Skeletal muscle satellite cell (primary cell): ENCODE results near the gene LCLAT1.

Experiments
- H3K27me3 ChIP-seq: 2 replicates; pipeline ENCODE4 v1.7.0; 2013; ENCODE audit warnings: low read length; ENCODE audit not compliant: control insufficient read depth, insufficient read depth
- H3K36me3 ChIP-seq: 2 replicates; pipeline ENCODE4 v1.7.0; 2013; ENCODE audit warnings: mild to moderate bottlenecking, control low read depth, low read length; ENCODE audit not compliant: insufficient read depth
- H3K4me1 ChIP-seq: 2 replicates; pipeline ENCODE4 v1.7.0; 2013; ENCODE audit warnings: low read length; ENCODE audit not compliant: control insufficient read depth, insufficient read depth
- H3K4me2 ChIP-seq: 2 replicates; pipeline ENCODE4 v1.7.0; 2013; ENCODE audit warnings: mild to moderate bottlenecking, low read length
- H3K4me3 ChIP-seq: 2 replicates; pipeline ENCODE4 v1.7.0; 2013; ENCODE audit warnings: low read length
- H3K9ac ChIP-seq: 2 replicates; pipeline ENCODE4 v1.7.0; 2013; ENCODE audit warnings: mild to moderate bottlenecking, low read depth, low read length, moderate library complexity
- H3K9me3 ChIP-seq: replicated peaks from 2 replicates; pipeline ENCODE4 v1.7.0; 2013; ENCODE audit warnings: mild to moderate bottlenecking, control low read depth, low read length

LCLAT1 gene

DNA sequence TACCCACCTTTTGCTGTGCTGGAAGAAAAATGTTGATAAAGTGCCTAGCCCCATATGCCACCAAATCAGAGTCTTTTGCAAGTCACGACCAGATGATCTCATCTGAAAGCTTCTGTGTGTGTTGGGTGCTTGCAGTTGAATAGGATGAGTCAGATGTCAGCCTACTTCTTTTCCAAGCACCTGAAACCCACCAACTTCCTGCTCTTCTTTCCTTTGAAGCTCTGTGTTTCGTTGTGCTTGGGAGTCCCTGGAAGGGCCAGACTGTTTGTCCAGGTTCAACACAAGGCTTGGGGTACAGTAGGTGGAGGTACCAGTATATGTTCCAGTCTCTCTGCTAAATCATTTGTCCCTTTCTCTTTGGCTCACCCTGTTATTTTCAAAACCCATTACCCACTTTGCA is 36.8 kb upstream of the LCLAT1 start:
- no peak overlapping the region for H3K4me3 ChIP-seq
- H3K4me1 ChIP-seq: peaks cover 16% of the 10 kb centered on the region
- no peaks in the 10 kb centered on the region for H3K27me3 ChIP-seq
- H3K4me2 ChIP-seq: no peak overlapping the region
- no peak overlapping the region for H3K9ac ChIP-seq
- no peaks in the 10 kb centered on the region for H3K36me3 ChIP-seq
- H3K9me3 ChIP-seq: no peaks in the 10 kb centered on the region

DNA sequence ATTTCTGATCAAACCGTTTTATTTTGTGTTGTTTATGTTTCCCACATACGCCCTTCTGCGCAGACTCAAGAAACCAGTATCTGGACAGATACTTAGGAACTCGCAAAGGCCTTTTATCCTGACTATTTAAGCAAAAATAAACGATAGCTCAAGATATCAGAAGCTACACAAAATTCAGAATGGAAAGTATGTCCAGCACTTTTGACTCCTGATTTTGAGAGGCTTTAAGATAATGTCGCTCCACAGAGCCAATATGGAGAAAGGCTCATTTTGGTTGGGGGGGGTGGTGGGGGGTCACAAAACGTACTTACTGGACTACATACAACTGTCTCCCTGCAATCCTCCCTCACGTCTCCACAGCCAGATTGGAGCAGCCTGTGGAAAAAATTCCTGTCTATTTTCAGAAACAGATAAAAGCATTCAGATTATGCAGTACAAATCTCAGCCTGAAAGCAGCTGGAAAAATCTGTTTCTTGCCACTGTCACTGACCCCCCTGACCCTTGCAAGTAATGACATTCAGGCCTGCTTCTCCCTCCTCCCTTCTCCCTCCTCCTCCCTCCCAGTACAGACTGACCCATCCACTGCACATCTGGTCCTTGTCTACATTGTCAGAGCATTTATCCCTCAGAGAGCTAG is 34.9 kb upstream of the LCLAT1 start:
- H3K4me2 ChIP-seq: no peak overlapping the region
- no peak overlapping the region for H3K4me3 ChIP-seq
- peaks cover 16% of the 10 kb centered on the region for H3K4me1 ChIP-seq
- H3K27me3 ChIP-seq: no peaks in the 10 kb centered on the region
- no peak overlapping the region for H3K9ac ChIP-seq
- H3K9me3 ChIP-seq: no peaks in the 10 kb centered on the region
- H3K36me3 ChIP-seq: no peaks in the 10 kb centered on the region

DNA sequence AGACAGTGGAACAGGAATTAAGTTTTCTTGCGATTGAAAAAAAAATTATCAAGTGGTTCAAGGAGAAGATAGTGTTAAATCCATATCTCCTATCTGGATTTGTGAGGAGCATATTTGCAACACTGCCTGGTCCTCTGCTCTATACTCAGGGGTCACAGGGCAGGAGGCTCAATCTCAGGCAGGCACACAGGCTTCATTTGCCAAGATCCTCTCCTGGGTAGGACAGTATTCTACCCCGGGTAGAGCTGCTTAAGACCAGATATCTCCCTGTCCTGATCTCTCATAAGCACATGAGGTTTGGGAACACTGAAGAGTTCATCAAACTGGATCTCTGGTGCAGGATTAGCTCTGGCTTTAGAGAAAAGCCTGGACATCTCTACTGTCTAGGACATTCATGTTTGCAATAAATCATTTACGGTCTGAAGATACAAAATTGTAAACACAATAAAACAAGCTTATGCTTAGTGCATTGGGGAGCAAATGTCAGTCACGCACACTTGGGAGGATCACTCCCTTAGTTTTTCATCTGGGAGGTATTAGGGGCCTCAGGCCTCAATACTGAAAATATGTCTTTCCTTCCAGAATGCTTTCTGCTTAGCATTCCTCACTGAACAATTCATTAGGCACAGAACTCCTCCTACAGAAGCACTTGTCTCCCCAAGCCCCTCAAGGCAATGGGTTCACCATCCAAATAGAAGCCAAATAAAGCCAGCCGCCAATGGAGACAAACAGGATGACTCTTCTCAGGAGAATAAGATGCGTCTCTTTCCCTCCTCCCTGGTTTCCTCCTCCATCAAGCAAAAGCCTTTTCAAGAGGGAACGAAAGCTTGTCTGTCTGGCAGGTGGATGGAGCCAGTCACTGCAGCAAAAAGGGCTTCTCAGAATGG is 34.1 kb upstream of the LCLAT1 start:
- H3K36me3 ChIP-seq: no peaks in the 10 kb centered on the region
- H3K27me3 ChIP-seq: no peaks in the 10 kb centered on the region
- H3K4me3 ChIP-seq: no peak overlapping the region
- no peak overlapping the region for H3K9ac ChIP-seq
- H3K4me1 ChIP-seq: peaks cover 9% of the 10 kb centered on the region
- H3K4me2 ChIP-seq: no peak overlapping the region
- no peaks in the 10 kb centered on the region for H3K9me3 ChIP-seq

DNA sequence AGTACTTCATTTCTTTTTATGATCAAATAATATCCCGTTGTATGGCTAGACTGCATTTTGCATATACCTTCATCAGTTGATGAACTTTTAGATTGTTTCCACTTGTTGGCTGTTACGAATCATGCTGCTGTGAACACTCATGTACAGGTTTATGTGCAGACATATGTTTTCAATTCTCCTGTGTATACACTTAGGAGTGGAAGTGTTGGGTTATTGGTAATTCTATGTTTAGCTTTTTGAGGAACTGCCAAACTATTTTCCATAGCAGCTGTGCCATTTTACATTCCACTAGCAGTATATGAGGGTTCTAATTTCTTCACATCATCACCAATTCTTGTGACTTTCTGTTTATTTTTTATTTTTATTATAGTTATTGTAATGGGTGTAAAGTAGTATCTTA is 32.1 kb upstream of the LCLAT1 start:
- Histone ChIP-seq H3K4me3 (no peak overlapping the region), H3K9me3 (no peaks in the 10 kb centered on the region), H3K9ac (no peak overlapping the region), H3K36me3 (no peaks in the 10 kb centered on the region), H3K4me2 (no peak overlapping the region), H3K27me3 (no peaks in the 10 kb centered on the region), H3K4me1 (no peaks in the 10 kb centered on the region)

DNA sequence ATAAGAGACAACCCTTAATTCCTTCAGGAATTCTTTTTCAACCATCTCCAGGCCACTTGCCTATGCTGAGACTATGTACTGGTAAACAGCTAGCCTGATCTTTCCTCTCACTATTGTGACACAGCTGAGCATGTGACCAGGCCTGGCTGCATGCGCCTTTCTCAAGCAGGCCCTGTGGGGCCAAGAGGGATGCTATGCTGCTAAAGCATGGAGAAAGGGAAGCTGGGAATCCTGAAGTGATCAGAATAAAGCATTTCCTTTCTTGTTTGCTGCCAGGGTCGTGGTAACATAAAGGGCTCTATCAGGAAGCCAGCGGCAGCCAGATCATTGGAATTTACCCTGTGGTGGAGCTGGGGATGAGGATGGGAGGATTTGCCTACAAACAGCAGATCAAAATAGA is 29.8 kb upstream of the LCLAT1 start:
- peaks cover 9% of the 10 kb centered on the region for H3K4me1 ChIP-seq
- H3K4me2 ChIP-seq: no peak overlapping the region
- no peak overlapping the region for H3K9ac ChIP-seq
- no peaks in the 10 kb centered on the region for H3K36me3 ChIP-seq
- H3K27me3 ChIP-seq: no peaks in the 10 kb centered on the region
- H3K4me3 ChIP-seq: no peak overlapping the region
- no peaks in the 10 kb centered on the region for H3K9me3 ChIP-seq

DNA sequence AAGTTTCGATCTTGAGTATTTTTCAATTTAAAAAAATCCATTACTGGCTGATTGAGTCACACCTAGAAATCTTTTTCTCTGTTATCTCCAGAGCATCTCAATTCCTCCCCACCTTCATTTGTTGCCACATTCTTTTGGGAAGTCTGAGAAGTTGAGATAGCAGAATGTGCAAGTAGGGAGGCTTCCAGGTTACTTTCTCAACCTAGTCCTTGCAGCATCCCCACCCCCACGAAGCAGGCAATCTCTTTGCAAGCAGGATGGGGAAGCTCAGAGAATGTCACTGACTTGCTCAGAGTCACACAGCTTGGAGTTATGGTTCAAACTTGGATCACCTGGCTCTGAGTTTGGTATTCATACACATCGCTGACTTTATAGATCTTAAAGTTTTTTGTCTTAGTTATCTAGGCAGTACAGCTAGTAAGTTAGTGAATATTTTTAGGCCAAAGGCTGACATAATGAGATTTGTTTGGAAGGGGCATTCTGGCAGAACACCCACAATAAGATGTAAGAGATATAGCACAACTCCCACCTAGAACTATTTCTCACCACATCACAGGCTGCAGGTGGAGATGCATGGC is 25.9 kb upstream of the LCLAT1 start:
- Histone ChIP-seq H3K27me3 (no peaks in the 10 kb centered on the region), H3K9me3 (no peaks in the 10 kb centered on the region), H3K36me3 (no peaks in the 10 kb centered on the region), H3K4me3 (no peak overlapping the region), H3K4me2 (peak overlapping the region; percentile 67), H3K4me1 (peaks cover 32% of the 10 kb centered on the region), H3K9ac (no peak overlapping the region)

DNA sequence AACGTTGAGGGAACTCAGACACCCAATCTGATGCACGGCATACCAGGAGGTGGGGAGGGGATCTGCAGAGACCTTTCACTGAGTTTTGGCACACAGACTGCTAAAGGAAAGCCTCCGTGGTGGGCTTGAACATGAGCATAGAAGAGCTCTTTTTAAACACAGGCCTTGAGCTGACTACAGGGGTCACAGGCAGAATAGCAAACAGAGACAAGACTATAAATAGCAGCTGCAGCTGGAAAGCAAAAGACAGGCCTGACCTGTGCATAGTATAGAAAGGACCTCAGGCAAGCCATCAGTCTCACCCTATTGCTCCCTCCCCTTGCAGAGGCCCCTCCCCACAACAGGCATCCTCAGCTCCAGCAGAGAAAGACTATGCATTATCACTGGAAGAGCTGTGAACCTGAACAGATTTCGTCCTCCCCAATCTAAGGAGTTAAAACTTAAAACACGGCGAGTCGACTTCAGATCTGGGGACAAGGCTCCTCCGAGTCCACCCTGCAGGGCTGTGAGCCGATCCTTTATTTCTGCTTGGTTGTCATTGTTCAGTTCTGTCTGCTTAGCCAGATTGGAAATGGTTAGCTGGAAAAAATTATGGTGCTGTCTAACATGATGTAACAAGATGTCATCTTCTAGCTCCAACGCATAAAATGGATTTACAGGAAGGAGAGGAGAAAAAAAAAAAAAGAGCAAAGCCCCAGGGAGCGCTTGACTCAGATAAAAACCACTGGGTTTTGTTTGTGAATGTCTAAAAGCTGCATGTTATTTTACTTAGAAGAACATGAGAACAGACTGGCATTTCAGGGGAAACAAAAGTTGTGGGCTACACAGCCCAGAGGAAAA is 25.2 kb upstream of the LCLAT1 start:
- Histone ChIP-seq H3K4me1 (peaks cover 32% of the 10 kb centered on the region), H3K4me3 (peak overlapping the region; percentile 23)

DNA sequence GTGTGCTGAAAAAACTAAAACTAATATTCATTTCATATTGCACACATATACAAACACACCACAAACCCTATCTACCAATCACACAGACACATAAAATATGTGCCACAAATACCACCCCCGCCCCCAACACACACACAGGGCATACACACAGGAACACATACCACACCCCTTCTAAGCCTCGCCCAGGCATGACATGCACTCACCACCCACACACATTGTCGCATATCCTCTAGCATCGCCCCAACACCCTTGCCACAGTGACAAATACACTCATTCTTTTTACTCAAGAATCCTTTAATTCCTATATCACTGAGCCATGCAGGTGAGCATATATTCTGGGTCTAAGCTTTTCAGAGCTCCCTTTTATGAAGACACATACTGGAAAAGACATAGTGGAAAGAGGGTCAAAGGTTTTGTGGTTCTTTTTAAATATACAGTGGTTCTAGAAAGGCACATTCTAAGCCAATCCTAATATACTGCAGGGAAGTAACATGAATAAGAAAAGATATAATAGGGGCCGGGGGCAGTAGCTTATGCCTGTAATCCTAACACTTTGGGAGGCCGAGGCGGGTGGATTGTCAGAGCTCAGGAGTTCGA is 24.5 kb upstream of the LCLAT1 start:
- Histone ChIP-seq H3K27me3 (no peaks in the 10 kb centered on the region), H3K9me3 (no peaks in the 10 kb centered on the region), H3K4me1 (peaks cover 32% of the 10 kb centered on the region), H3K4me2 (peak overlapping the region; percentile 67), H3K9ac (peak overlapping the region; percentile 55), H3K4me3 (peak overlapping the region; percentile 8), H3K36me3 (no peaks in the 10 kb centered on the region)

More for the DNA sequence above, 25.2 kb upstream of the LCLAT1 start:
- H3K9me3 ChIP-seq: no peaks in the 10 kb centered on the region
- peak overlapping the region; percentile 67 for H3K4me2 ChIP-seq
- H3K27me3 ChIP-seq: no peaks in the 10 kb centered on the region
- no peaks in the 10 kb centered on the region for H3K36me3 ChIP-seq
- H3K9ac ChIP-seq: peak overlapping the region; percentile 55

GRCh38 chr2:30424231-30424630 is 22.8 kb upstream of the LCLAT1 start:
- no peak overlapping the region for H3K4me2 ChIP-seq
- H3K9me3 ChIP-seq: no peaks in the 10 kb centered on the region
- H3K4me3 ChIP-seq: no peak overlapping the region
- no peaks in the 10 kb centered on the region for H3K36me3 ChIP-seq
- H3K27me3 ChIP-seq: no peaks in the 10 kb centered on the region
- no peak overlapping the region for H3K9ac ChIP-seq
- peaks cover 32% of the 10 kb centered on the region for H3K4me1 ChIP-seq

- Histone ChIP-seq H3K9me3 (no peaks in the 10 kb centered on the region), H3K4me1 (peaks cover 32% of the 10 kb centered on the region), H3K4me2 (no peak overlapping the region), H3K36me3 (no peaks in the 10 kb centered on the region), H3K4me3 (no peak overlapping the region), H3K9ac (no peak overlapping the region), H3K27me3 (no peaks in the 10 kb centered on the region)
These were observed 21.7 kb upstream of the LCLAT1 start for GRCh38 chr2:30425326-30425725.
